Upper lobe of left lung (tissue), 4 donors: ENCODE results near the gene MANBA.

ENCODE experiments used
- CTCF ChIP-seq, 6 experiments: fragments of 450-650 bp in 4 of 6; fragments of 200-600 bp in 2 of 6; sonication (generic) in 2 of 6; IDR thresholded peaks; one replicate each; pipeline ENCODE4 v1.5.1; 2016 to 2019; ENCODE audit warnings: antibody characterized with exemption in 6 of 6
- EP300 ChIP-seq, 4 donors: sonication (generic); formaldehyde crosslinking; IDR thresholded peaks; one replicate each; pipeline ENCODE4 v1.5.1; 2017; ENCODE audit warnings: antibody characterized with exemption in 4 of 4, control low read depth in 2 of 4
- POLR2A ChIP-seq, 4 donors: fragments of 450-650 bp; IDR thresholded peaks; one replicate each; pipeline ENCODE4 v1.5.1; 2016 to 2017; ENCODE audit warnings: antibody characterized with exemption in 4 of 4, mild to moderate bottlenecking in 2 of 4
- POLR2AphosphoS5 ChIP-seq, 2 donors: sonication (generic); formaldehyde crosslinking; IDR thresholded peaks; one replicate each; pipeline ENCODE4 v1.5.1; 2017; ENCODE audit warnings: antibody characterized with exemption in 2 of 2

GRCh38 chr4:102789317-102789717 is 28.5 kb upstream of the MANBA start:
- TF ChIP-seq CTCF (IDR thresholded peaks at IDR 0.05) (no peak), EP300 (IDR thresholded peaks at IDR 0.05) (no peak), POLR2A (IDR thresholded peaks at IDR 0.05) (no peak), POLR2AphosphoS5 (IDR thresholded peaks at IDR 0.05) (peak in 1 of 2 donors; percentile 20)
